Stimulated activated CD8-positive, alpha-beta memory T cell treated with anti-CD3 and anti-CD28 coated beads, Interleukin-12 subunit alpha, Interleukin-12 subunit beta, amount 100 ng/mL, for 1 hour (primary cell): ENCODE data around the gene VEPH1.

Experiments used
- DNase-seq: peaks from one replicate; pipeline ENCODE4 v3.0.0-alpha.2; 2020; ENCODE audit warnings: low read depth

The VEPH1 gene

DNA sequence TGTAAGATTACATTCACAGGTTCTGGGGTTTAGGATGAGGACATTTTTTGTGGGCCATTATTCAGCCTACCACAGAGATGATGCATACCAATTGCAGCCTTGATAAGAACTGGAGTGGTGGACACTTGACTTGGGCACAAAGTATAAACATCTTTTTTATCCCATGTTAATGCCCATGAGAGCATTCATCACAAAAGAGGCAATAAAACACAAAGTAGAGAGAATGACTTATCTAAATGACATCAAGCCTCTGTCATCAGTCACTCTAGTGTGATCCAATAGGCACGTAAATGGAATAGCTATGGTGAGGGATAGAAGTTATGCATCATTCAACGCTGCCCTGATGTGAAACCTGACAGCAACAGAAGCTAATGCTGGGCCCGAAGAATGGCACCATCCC is 25.8 kb downstream of the VEPH1 start:
- no peak for DNase-seq

DNA sequence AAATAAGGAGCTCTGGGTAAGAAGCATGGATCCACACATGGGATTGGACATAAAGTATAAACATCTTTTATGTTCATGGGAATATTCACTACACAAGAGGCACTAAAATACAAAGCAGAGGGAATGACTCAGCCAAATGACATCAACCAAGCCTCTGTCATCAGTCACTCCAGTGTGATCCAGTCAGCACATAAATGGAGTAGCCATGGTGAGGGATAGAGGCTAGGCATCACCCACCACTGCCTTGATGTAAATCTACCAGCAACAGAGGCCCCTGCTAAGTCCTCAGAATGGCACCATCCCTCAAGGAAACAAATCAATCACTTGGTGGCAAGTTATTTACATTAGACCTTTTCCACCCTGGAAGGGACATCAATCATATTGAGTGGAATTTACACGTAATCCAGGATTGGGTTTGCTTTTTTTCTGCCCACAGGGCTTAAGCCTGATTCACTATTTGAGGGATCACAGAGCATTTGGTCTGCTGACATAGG is 27.2 kb downstream of the VEPH1 start:
- DNase-seq: no peak

DNA sequence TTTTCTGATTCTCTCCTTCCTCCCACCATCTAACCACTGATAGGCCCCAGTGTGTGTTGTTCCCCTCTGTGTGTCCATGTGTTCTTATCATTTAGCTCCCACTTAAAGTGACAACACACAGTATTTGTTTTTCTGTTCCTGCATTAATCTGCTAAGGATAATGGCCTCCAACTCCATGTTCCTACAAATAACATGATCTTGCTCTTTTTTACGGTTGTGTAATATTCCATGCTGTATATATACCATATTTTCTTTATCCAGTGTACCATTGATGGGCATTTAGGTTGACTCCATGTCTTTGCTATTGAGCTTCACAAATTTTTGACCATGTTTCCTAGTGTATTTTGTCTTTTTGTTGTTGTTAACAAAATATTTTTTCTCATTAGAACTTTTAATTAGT is 30.6 kb downstream of the VEPH1 start:
- DNase-seq: no peak

DNA sequence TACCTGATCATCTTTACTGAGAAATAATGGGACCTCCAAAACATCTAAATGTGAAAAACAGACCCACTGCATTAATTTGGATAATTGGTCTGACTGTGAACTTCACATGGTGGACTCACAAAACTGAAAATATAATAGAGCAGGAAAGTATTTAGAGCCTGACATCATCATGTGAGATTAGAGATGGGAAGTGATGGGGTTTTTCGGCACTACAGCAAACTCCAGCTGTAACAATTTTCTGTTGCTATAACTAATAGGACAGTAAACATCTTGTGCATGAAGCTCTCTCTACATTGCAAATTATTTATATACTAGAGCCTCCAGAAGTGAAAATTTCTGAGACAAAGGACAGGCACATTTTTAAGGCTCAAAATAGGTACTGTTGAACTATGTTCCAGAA is 32.2 kb downstream of the VEPH1 start:
- no peak for DNase-seq

DNA sequence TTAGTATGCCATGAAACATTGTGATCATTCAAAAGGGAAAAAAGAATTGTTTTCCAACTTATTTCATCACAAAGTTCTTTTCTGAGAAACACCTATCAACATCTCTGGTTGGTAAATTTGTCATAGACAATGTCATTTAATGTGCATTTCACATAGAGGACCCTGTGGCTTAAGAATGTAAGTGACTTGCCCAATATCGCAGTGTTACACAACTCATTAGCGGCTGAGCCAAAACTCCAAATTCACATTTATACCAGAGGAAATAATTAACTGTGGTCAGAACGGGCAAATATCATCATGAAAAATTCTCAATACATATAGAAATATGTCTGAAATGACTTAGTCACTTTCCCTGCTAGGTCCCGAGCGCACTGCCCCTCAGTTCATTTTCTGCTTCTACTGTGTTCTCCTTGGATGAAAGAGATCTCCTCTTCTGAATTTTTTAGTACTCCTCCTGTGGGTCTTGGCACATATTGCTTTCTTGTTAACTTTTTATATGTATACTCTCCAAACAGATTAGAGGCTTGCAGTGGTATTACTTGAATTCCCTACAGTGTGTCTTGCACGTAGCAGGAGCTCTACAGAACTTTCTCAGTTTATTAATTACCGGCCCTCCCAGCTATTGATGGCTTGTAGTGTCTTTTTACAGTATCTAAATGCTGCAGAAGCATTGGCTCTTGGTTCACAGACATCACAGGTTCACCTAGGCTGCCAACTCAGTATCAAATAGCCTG is 33.5 kb downstream of the VEPH1 start:
- no peak for DNase-seq

DNA sequence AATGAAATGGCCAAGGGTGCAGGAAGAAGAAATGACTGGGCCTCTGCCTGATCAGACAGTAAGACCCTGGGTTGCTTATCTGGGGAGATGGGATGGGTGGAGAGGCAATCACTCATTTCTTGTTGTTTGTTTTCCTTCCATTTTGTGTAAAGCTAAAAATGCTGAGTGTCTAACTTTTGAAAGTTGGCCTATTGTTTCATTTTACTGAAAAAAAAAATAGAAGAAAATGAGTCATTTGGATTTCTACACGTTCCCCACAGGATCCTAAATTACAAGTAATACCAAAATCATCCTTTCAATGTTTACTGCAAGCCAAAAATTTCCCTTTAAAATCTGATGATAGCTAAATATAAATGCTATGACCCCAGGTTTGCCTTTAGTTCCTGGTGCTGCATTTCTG is 36.0 kb downstream of the VEPH1 start:
- DNase-seq: no peak

DNA sequence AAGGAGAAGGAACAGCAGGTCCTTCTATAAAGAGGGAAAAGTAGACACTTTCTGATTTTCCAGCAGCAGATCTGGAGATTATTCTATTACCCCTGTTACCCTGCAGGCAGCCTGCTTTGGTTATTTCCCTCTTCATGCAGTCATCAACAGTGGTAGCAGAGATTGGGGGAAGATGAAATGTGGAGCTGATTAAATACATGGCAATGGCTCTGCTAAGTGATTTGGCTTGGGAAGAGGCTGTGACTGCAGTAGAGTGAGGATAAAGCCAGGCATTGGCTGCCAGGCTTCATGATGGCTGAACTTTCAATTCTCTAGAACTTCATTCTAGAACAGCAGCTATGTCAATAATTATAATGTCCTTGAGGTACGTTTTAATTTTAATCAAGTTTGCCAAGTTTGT is 37.5 kb downstream of the VEPH1 start:
- DNase-seq: no peak

DNA sequence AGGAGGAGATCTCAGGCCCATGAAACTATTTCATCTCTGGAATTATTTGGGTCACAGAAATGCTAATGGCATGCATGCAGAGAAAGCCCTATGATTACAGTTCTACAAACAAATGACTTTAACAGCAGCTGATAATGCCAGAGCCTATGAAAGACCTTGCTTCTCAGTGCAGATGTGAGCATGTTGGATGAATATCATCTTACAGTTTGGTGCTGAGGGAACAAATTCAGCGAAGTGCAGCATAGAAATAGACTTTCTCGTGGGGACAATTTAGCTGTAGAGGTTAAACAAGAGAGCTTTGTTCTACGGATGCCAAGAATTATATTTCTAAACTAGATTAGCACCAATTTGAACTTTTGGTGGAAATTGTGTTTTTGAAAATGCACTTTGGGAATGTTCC is 38.9 kb downstream of the VEPH1 start:
- no peak for DNase-seq

DNA sequence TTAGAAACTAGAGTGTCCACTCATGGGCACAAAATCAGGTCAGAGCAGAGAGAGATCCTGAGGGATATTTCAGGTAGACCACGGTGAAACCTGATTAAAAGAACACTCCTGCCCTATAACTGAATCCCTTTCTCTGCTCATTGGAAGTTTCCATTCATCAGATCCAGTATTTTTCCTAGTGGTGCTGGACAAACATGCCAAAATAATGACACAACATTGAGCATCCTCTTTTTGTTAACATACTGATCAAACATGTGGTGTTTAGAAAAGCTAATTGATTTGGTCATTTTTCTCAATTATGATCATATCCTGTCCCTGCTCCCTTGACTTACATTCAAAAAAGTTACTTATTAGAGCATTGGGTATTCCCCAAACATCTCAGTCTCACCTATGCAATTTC is 39.4 kb downstream of the VEPH1 start:
- no peak for DNase-seq

DNA sequence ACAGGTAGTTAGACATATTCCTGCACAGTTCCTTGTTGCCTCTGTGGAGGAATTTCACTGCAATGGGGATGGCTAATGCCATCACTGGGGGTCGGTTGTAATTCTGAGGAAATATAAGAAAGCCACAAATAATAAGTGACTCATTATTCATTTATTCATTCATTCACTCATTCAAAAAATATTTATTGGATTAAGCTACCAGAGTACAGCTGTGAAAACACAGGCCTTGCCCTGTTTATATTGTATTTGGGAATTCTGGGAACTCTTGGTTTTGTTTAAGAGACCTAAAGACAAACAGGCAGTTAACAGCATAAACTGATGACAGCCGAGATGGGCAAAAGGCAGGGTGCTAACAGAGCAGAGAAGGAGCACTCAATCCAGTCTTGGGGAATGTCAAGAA is 43.0 kb downstream of the VEPH1 start:
- no peak for DNase-seq

DNA sequence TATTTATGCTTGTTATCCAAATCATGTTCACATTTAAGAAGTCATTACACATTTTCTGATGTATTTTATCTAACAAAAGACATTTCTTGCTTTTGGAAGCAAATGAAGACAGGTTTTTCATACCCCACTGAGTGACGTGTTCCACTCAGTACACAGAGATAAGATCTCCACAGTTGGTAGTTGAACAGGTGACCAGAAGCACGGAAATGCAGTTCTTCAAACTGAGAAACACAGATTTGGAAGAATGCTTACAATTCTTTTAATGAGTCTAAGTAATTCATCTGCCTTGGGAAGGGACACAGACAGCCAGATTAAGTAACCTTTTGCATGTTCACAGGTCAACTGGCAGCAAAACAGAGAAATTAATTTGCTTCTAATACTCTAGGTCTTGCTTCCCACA is 43.5 kb downstream of the VEPH1 start:
- DNase-seq: no peak

DNA sequence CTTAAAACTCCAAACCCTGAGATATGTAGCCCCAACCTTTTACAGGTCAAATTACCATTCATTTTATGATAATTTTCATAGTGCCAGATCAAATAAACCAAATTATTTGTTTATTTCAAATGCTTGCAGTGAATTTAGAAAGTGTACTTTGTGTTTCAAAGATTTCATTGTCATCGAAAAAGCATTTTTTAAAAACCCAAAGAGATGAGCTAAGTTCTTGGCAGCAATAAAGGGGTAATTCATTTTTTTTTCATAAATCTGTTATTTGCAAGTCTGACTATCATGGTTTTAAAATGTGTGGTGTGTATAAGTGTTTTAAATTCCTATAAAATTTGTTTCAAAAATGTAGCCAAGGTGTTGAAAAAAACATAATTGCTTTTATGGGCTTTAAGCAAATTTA is 49.4 kb downstream of the VEPH1 start:
- no peak for DNase-seq

DNA sequence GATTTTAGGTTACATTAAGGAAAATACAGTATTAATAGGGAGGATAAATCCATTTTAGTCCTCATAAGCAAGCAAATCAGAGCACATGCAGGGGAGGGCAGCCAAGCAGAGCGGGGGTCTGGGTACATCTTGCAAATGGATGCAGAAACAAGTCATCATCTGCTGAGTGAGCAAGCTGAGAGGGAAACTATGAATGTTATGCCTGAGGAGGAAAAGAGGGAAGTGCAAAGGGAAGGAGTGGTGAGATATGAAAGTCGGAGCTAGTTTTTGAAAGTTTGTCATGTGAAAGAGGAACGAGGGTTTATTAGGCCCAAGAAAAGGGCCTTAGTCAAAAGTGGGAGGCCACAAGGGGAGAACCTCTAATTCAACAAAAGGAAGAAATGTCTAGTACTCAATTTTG is 51.1 kb downstream of the VEPH1 start:
- no peak for DNase-seq

DNA sequence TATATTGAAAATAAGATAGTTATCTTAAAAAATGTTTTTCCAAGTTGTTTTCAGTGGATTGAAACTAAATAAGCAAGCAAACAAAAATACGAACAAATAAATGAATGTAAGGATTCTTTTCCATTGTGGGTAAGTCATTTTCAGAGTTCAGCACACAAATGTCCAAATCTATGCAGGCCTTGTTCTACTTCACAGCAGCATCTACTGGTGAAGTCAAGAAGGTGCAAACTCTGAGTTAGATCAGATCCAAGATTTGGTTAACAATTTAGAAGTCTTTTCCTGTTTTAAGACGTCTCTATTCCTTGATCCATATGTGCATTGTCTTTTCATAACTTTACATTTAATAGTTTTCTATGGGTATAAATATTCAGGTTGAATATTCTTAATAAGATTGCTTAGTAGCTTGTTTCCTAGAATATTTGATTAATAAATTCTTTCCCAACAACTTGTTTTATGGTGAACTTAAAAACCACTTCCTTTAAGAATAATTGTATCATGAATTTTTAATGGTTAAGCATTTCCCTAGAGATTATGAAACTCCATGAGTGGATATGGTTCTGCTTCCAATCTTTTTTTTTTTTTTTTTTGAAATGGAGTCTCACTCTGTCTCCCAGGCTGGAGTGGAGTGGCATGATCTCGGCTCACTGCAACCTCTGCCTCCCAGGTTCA is 56.1 kb downstream of the VEPH1 start:
- no peak for DNase-seq

DNA sequence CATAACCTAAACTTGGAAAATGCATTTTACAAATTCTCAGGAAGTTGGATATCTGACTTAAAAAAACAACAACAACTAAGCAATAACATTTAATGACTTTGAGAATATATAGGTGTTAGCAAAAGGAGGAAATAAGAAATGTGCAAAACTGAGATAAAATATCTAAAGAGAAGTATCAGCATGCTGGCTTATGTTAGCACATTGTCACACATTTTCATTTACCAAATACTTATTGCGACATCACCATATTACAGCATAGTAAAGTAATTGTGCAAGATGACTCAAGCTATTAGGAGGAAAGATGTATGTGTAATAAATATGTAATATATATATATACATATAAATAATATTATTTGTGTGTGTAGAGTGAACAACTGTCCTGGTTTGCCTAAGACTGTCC is 57.4 kb downstream of the VEPH1 start:
- DNase-seq: no peak

DNA sequence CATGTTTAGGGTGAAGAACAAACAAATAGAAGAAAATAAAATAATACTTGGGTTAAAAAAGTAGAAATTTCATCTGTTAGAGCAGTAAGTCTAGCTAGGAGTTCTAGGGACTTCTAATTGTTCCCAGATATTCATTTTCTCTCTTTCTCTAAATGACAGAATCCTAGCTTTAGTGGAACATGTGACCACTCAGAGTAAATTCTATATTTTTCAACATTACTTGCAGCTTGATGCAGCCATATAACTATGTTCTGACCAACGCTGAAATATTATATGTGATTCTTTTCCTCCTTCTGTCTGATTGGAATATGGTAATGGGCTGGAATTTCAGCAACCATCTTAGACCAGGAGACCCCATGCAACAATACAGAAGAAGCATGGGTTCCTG is 58.4 kb downstream of the VEPH1 start:
- DNase-seq: no peak

DNA sequence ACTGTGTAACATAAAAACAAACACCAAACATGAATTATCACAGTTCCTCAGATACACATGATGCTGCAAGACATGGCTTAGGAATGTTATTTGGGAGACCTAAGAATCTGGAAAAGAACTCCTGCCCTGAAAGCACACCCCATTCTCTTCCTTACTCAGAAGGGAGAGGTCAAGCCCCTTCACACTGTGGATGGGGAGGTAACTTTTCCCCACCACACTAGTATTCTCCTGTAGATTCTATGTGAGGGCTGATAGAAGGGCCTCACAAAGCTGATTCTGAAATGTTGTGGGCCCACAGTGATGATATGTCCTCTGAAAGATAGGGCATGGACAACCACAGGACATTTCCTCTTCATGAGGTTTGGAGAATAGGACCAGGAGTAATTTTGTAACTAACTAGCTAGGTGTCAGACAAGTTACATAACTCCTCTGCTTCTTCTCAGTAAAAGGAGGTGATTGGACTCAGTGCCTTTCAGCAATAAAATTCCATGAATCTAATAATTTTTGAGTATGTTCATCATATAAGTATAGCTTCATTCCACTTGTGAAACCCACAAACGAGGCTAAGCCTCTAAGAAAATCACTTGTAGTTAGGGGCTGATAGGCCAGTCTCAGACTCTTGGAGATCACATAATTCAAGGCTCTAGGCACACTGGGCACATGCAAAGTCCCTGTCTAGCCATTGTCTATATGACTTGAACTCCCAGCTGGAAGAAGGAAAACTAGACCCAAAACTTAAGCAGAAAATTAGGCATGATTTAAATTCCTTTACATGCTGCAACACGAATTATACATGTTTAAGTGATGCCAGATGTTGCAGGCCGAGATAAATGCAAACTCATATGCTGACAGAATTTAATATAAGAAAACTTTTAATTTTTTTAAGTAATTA is 59.1 kb downstream of the VEPH1 start:
- DNase-seq: no peak

DNA sequence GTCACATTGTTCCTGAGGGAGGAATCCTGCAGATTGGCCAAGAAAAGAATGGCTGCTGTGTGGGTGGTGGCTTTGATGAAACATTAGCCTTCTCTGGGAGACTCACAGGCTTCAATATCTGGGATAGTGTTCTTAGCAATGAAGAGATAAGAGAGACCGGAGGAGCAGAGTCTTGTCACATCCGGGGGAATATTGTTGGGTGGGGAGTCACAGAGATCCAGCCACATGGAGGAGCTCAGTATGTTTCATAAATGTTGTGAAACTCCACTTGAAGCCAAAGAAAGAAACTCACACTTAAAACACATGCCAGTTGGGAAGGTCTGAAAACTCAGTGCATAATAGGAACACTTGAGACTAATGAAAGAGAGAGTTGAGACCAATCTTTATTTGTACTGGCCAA is 60.5 kb downstream of the VEPH1 start:
- no peak for DNase-seq

DNA sequence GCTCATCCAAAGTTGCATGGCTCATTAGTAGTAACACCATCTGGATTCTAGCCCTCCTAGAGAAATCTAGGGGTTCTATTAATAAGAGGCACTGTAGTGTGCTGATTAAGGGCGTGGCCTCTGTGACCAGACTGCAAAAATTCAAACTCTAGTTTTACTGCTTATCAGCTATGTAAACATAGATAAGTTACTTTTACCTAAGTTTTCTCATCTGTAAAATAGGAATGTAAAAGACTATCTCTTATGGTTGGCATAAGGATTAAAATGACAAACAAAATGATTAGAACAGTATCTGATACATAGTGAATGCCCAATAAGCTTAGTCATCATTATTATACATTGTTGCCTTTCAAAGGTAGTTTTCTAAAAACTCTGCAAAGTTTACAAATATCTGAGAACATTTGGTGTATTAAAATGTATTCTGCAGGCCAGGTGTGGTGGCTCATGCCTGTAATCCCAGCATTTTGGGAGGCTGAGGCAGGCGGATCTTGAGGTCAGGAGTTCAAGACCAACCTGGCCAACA is 62.1 kb downstream of the VEPH1 start:
- no peak for DNase-seq

DNA sequence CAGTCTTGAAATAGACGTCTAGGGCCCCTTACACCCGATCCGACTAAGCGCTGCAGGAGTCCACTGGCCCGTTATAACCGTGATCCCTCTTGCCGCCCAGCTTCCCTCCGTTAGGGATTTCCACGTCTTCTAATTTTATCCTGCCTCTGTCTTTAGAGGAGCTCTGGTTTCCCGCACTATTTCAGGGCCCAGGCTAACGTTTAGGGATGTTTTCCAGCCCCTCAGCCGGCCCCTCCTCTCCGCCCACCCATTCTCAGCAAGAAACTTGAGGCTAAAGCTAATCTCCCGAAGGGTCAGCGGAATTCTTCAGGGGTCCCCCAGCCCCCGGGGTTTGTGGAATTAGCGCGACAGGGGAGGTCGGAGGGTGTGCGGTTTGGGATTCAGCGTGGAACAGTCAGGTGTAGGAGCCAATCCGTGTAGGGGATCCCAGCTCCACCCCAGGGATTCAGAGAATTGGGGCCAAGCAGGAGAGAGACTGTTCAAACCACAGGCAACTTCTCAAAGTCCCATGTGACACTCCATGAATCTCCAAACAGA is 65.0 kb downstream of the VEPH1 start:
- DNase-seq: no peak

DNA sequence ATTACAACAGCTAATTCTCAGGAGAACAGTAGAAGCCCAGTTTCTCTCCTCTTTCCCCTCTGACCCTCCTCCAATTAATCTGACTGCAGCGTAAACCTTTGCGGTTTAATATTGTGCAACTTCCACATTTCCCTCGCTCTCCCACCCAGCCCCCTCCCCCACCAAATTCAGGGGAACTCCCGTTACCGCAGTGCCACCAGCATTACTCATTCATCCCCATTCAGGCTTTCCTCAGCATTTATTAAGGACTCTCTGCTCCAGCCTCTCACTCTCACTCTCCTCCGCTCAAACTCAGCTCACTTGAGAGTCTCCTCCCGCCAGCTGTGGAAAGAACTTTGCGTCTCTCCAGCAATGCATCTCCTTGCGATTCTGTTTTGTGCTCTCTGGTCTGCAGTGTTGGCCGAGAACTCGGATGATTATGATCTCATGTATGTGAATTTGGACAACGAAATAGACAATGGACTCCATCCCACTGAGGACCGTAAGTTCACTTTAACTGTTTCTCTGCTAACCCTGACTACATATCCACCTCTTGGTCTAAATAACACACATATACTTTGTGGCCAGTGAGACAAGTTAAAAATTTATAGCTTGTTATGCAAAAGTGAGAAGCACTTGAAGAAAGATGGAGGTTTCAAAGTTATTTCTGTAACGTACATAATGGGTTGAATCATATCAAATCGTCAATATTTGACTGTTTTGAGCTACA is 66.5 kb downstream of the VEPH1 start, which contains the start of gene PTX3:
Gene PTX3 (plus strand): TSS at position 268 of the 709 bp plus-strand sequence. CDS start 84 bp downstream, at position 352.
- no peak for DNase-seq

DNA sequence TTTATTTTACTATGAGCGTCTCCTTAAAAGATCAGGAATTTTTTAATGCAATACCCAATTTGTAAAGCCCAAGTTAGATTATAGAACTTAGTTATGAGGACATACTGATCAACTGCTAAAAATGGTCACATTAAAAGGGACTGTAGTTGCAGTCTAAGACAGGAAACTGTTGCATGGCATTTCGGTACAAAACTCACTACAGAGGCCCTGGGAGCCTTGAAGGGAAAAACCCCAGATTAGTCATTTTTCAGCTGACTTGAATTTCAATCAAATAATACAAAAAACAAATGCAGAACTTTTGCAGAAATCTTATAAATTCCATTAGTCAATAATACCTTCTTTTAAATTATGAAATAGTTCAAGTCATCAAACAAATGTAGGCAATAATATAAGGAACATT is 73.5 kb downstream of the VEPH1 start:
- no peak for DNase-seq
